ENCODE results near the gene ZDHHC5.
A peak's percentile ranks its signal among the peaks of the same experiment; 100 is the strongest.

Gene ZDHHC5

GRCh38 chr11:57658023-57658361 lies 9.9 kb upstream of the ZDHHC5 start:
- ChIA-PET CTCF (no interaction called here), POLR2A (interaction anchor here (0.7 to 1.3 kb wide), 2 partner anchors 18 to 84 kb away, joined by 3 read pairs; partner anchors contain the start of gene SELENOH)
- DNase-seq (ENCODE audit: extremely low spot score) = no peak
- TF ChIP-seq TARDBP (IDR thresholded peaks at IDR 0.05) (no peak), ZNF384 (IDR thresholded peaks at IDR 0.05) (no peak), ELF4 (IDR thresholded peaks at IDR 0.05) (no peak)

GRCh38 chr11:57659669-57660068 lies 8.2 kb upstream of the ZDHHC5 start:
- CTCF ChIA-PET = no interaction called here
- no peak for DNase-seq (ENCODE audit: extremely low spot score)
- POLR2A ChIA-PET = no interaction called here
- TF ChIP-seq ZNF384 (IDR thresholded peaks at IDR 0.05) = no peak
- TF ChIP-seq LEF1 (IDR thresholded peaks at IDR 0.05; ENCODE audit: borderline replicate concordance) = no peak
- no peak for TF ChIP-seq TARDBP (IDR thresholded peaks at IDR 0.05)
- no peak for TF ChIP-seq PKNOX1 (IDR thresholded peaks at IDR 0.05)
- TF ChIP-seq ELF4 (IDR thresholded peaks at IDR 0.05) = no peak
- TF ChIP-seq HDGF (IDR thresholded peaks at IDR 0.05; ENCODE audit: borderline replicate concordance) = no peak
- TF ChIP-seq NFRKB (IDR thresholded peaks at IDR 0.05) = no peak
- no peak for TF ChIP-seq BHLHE40 (IDR thresholded peaks at IDR 0.05; ENCODE audit: borderline replicate concordance)
- TF ChIP-seq SP1 (IDR thresholded peaks at IDR 0.05) = no peak
- no peak for TF ChIP-seq ARNT (IDR thresholded peaks at IDR 0.05)
- no peak for TF ChIP-seq L3MBTL2 (conservative IDR thresholded peaks at IDR 0.05)
- no peak for TF ChIP-seq FOXA1 (IDR thresholded peaks at IDR 0.05)
- no peak for TF ChIP-seq SUZ12 (IDR thresholded peaks at IDR 0.05)

- ChIA-PET POLR2A (interaction anchor here (1.2 kb wide), 1 partner anchor 49 kb away, joined by 4 read pairs; the partner anchor contains the start of genes MED19 and TMX2), CTCF (no interaction called here)
- DNase-seq (ENCODE audit: extremely low spot score) = no peak
- TF ChIP-seq SP1 (IDR thresholded peaks at IDR 0.05) = no peak
- TF ChIP-seq TARDBP (IDR thresholded peaks at IDR 0.05) = no peak
- no peak for TF ChIP-seq FOXK2 (IDR thresholded peaks at IDR 0.05)
- no peak for TF ChIP-seq FOXM1 (IDR thresholded peaks at IDR 0.05; ENCODE audit: borderline replicate concordance)
- TF ChIP-seq LEF1 (IDR thresholded peaks at IDR 0.05; ENCODE audit: borderline replicate concordance) = no peak
- no peak for TF ChIP-seq HDGF (IDR thresholded peaks at IDR 0.05; ENCODE audit: borderline replicate concordance)
- TF ChIP-seq ARNT (IDR thresholded peaks at IDR 0.05) = no peak
- TF ChIP-seq CTBP1 (IDR thresholded peaks at IDR 0.05; ENCODE audit: borderline replicate concordance) = no peak
- no peak for TF ChIP-seq NFRKB (IDR thresholded peaks at IDR 0.05)
- no peak for TF ChIP-seq PKNOX1 (IDR thresholded peaks at IDR 0.05)
- TF ChIP-seq L3MBTL2 (conservative IDR thresholded peaks at IDR 0.05) = no peak
- no peak for TF ChIP-seq ZNF384 (IDR thresholded peaks at IDR 0.05)
- TF ChIP-seq ELF4 (IDR thresholded peaks at IDR 0.05) = no peak
- TF ChIP-seq BHLHE40 (IDR thresholded peaks at IDR 0.05; ENCODE audit: borderline replicate concordance) = no peak
- TF ChIP-seq FOXA1 (IDR thresholded peaks at IDR 0.05) = no peak
- no peak for TF ChIP-seq SUZ12 (IDR thresholded peaks at IDR 0.05)
Observed at GRCh38 chr11:57662893-57663292, 5.0 kb upstream of the ZDHHC5 start.

- no peak for TF ChIP-seq TARDBP (IDR thresholded peaks at IDR 0.05)
- TF ChIP-seq ARNT (IDR thresholded peaks at IDR 0.05) = no peak
- TF ChIP-seq FOXA1 (IDR thresholded peaks at IDR 0.05) = no peak
- TF ChIP-seq FOXK2 (IDR thresholded peaks at IDR 0.05) = no peak
- no peak for TF ChIP-seq ZNF384 (IDR thresholded peaks at IDR 0.05)
- TF ChIP-seq LEF1 (IDR thresholded peaks at IDR 0.05; ENCODE audit: borderline replicate concordance) = no peak
- no peak for TF ChIP-seq FOXM1 (IDR thresholded peaks at IDR 0.05; ENCODE audit: borderline replicate concordance)
- TF ChIP-seq BHLHE40 (IDR thresholded peaks at IDR 0.05; ENCODE audit: borderline replicate concordance) = no peak
- TF ChIP-seq HDGF (IDR thresholded peaks at IDR 0.05; ENCODE audit: borderline replicate concordance) = no peak
- TF ChIP-seq L3MBTL2 (conservative IDR thresholded peaks at IDR 0.05) = no peak
- no peak for TF ChIP-seq ELF4 (IDR thresholded peaks at IDR 0.05)
- no peak for TF ChIP-seq PKNOX1 (IDR thresholded peaks at IDR 0.05)
- no peak for TF ChIP-seq CTBP1 (IDR thresholded peaks at IDR 0.05; ENCODE audit: borderline replicate concordance)
- TF ChIP-seq NFRKB (IDR thresholded peaks at IDR 0.05) = no peak
- no peak for TF ChIP-seq SP1 (IDR thresholded peaks at IDR 0.05)
- no peak for TF ChIP-seq SUZ12 (IDR thresholded peaks at IDR 0.05)
- CTCF ChIA-PET = interaction anchor here (0.7 kb wide), 1 partner anchor 9 kb away, joined by 4 read pairs; no protein-coding TSS in a partner anchor
- DNase-seq (ENCODE audit: extremely low spot score) = no peak
- POLR2A ChIA-PET = no interaction called here
Observed at GRCh38 chr11:57663975-57664374, 3.9 kb upstream of the ZDHHC5 start.

- ChIA-PET POLR2A (interaction anchor here (0.9 to 1.6 kb wide), 3 partner anchors 9 to 112 kb away, joined by 3 to 5 read pairs (median 4); partner anchors contain the start of gene SELENOH), CTCF (interaction anchor here (0.6 kb wide), 1 partner anchor 57 kb away, joined by 4 read pairs; no protein-coding TSS in a partner anchor)
- peak; percentile 90 for DNase-seq (ENCODE audit: extremely low spot score)
- no peak for TF ChIP-seq HDGF (IDR thresholded peaks at IDR 0.05; ENCODE audit: borderline replicate concordance)
- peak; percentile 82 for TF ChIP-seq BHLHE40 (IDR thresholded peaks at IDR 0.05; ENCODE audit: borderline replicate concordance)
- peak; percentile 100 for TF ChIP-seq ZNF384 (IDR thresholded peaks at IDR 0.05)
- no peak for TF ChIP-seq NFRKB (IDR thresholded peaks at IDR 0.05)
- TF ChIP-seq PKNOX1 (IDR thresholded peaks at IDR 0.05) = peak; percentile 98
- no peak for TF ChIP-seq FOXA1 (IDR thresholded peaks at IDR 0.05)
- TF ChIP-seq ARNT (IDR thresholded peaks at IDR 0.05) = no peak
- TF ChIP-seq FOXK2 (IDR thresholded peaks at IDR 0.05) = no peak
- peak; percentile 93 for TF ChIP-seq ELF4 (IDR thresholded peaks at IDR 0.05)
- no peak for TF ChIP-seq L3MBTL2 (conservative IDR thresholded peaks at IDR 0.05)
Observed at GRCh38 chr11:57667117-57667735, 688 bp upstream of the ZDHHC5 start.

Measured in HEK293T (cell line).